ENCODE results near the gene FLNC. TPM values are rescaled to one million over a fixed set of nuclear protein-coding genes. Genes with fewer than 3 reads are reported as not detected.

Gene FLNC
- polyA plus RNA-seq, 1 donor from 2014 or later = 0.36 TPM

DNA sequence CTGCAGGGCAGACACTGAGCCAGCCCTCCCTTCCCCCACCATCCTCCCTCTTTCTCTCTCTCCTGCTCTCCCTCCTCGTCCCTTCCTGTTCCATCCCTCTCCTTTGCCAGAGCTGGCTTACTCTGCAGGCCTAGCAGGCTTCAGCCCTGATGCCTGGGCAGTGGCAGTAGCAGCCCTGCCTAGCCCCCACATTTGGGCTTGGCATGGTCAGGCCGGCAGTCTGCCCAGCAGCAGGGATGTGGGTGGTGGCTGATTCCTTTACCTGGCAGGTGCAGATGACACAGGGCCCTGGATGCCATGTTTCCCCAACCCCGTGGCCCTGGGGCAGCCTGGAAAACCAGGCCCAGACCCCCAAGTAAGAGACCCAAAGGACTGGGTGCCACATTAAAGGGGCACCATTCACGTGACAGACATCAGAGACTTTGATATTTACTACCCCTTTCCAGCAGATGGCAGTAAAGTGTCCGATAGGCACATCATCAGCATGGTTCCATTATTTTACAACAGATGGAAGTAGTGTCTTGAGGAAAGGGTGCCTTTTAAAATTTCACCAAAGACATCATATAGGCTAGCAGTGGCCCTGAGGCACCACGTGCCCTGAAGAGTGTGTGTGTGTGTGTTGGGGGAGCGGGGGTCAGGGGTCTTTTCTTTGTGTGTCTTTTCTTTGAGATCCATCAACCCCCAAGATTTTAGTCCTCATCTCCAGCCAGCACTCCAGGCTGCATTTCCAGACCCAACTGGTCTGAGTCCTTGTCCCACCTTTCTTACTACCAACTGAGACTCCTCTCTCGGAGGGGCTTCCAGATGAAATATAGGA is 74.4 kb downstream of the FLNC start:
- no peak overlapping the region for H3K27ac ChIP-seq (ENCODE audit: low read length)
- TF ChIP-seq, protein P1, sequence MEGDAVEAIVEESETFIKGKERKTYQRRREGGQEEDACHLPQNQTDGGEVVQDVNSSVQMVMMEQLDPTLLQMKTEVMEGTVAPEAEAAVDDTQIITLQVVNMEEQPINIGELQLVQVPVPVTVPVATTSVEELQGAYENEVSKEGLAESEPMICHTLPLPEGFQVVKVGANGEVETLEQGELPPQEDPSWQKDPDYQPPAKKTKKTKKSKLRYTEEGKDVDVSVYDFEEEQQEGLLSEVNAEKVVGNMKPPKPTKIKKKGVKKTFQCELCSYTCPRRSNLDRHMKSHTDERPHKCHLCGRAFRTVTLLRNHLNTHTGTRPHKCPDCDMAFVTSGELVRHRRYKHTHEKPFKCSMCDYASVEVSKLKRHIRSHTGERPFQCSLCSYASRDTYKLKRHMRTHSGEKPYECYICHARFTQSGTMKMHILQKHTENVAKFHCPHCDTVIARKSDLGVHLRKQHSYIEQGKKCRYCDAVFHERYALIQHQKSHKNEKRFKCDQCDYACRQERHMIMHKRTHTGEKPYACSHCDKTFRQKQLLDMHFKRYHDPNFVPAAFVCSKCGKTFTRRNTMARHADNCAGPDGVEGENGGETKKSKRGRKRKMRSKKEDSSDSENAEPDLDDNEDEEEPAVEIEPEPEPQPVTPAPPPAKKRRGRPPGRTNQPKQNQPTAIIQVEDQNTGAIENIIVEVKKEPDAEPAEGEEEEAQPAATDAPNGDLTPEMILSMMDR (IDR thresholded peaks at IDR 0.05; ENCODE audit: poor library complexity, severe bottlenecking) = no peak
- TF ChIP-seq MXI1 (conservative IDR thresholded peaks at IDR 0.05; ENCODE audit: poor library complexity, severe bottlenecking) (no peak), POLR2AphosphoS5 (IDR thresholded peaks at IDR 0.05) (no peak), RAD21 (conservative IDR thresholded peaks at IDR 0.05) (no peak), EZH2 (IDR thresholded peaks at IDR 0.05; ENCODE audit: borderline replicate concordance, insufficient read depth, low read length, poor library complexity, severe bottlenecking) (no peak), EP300 (conservative IDR thresholded peaks at IDR 0.05; ENCODE audit: poor library complexity, severe bottlenecking) (no peak), SMC3 (conservative IDR thresholded peaks at IDR 0.05; ENCODE audit: poor library complexity) (no peak), TAF1 (IDR thresholded peaks at IDR 0.05; ENCODE audit: low read depth) (no peak)
- TF ChIP-seq, protein P2, sequence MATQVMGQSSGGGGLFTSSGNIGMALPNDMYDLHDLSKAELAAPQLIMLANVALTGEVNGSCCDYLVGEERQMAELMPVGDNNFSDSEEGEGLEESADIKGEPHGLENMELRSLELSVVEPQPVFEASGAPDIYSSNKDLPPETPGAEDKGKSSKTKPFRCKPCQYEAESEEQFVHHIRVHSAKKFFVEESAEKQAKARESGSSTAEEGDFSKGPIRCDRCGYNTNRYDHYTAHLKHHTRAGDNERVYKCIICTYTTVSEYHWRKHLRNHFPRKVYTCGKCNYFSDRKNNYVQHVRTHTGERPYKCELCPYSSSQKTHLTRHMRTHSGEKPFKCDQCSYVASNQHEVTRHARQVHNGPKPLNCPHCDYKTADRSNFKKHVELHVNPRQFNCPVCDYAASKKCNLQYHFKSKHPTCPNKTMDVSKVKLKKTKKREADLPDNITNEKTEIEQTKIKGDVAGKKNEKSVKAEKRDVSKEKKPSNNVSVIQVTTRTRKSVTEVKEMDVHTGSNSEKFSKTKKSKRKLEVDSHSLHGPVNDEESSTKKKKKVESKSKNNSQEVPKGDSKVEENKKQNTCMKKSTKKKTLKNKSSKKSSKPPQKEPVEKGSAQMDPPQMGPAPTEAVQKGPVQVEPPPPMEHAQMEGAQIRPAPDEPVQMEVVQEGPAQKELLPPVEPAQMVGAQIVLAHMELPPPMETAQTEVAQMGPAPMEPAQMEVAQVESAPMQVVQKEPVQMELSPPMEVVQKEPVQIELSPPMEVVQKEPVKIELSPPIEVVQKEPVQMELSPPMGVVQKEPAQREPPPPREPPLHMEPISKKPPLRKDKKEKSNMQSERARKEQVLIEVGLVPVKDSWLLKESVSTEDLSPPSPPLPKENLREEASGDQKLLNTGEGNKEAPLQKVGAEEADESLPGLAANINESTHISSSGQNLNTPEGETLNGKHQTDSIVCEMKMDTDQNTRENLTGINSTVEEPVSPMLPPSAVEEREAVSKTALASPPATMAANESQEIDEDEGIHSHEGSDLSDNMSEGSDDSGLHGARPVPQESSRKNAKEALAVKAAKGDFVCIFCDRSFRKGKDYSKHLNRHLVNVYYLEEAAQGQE (IDR thresholded peaks at IDR 0.05; ENCODE audit: borderline replicate concordance) = no peak
- H3K79me2 ChIP-seq (replicated peaks; ENCODE audit: insufficient read depth, low read length) = no peaks in the 10 kb centered on the region
- no peak overlapping the region for H3K4me2 ChIP-seq (ENCODE audit: low read length)
- H3K9me3 ChIP-seq (ENCODE audit: low read length) = no peaks in the 10 kb centered on the region
- no peak overlapping the region for H2AFZ ChIP-seq (ENCODE audit: low read depth, low read length)
- peaks cover 3% of the 10 kb centered on the region for H3K27me3 ChIP-seq (ENCODE audit: insufficient read depth, low read depth, low read length)
- H4K20me1 ChIP-seq (ENCODE audit: insufficient read depth) = no peaks in the 10 kb centered on the region
- no peaks in the 10 kb centered on the region for H3K36me3 ChIP-seq (ENCODE audit: insufficient read depth, low read length)
- H3K9me2 ChIP-seq (ENCODE audit: insufficient read depth, low read length) = no peaks in the 10 kb centered on the region
- H3K9ac ChIP-seq (ENCODE audit: low read length) = no peak overlapping the region
- no peaks in the 10 kb centered on the region for H3F3A ChIP-seq (ENCODE audit: insufficient read depth, low read length, poor library complexity, severe bottlenecking)
- H3K4me3 ChIP-seq (ENCODE audit: low read length) = no peak overlapping the region

DNA sequence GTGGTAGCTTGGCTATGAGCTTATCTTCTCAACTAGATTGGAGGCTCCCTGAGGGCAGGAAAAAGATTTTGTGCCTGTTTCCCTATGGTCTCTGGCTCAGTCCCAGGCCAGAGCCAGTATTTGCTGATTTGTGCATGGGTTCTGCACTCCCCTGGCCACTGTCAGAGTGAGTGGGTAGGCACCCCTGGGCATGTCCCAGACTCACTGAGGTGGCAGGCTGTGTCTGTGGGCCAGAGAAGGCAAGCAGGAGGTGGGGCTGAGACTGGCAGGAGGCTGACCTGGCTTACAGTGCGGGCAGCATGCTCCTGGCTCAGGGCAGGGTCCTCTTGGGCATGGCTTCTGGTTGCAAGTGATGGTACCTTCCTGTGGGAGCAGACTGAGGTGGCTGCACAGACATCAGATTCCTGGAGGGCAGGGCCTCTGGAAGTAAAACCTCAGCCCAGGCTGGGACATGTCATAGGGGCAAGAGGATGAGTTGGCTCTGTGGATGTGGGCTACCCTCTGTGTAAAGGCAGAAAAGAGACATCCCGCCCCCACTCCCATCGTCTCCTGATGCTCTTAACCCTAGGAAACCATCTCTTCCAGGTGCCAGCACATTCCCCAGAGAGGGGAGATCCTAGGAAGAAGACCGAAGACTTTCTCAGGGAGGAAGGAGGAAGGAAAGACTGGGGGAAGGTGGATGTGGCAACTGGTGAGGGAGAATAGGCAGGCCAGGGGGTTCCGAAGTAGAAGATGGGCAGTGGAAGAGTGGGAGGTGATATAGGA is 76.0 kb downstream of the FLNC start:
- H3K27ac ChIP-seq (ENCODE audit: low read length) = no peak overlapping the region
- H2AFZ ChIP-seq (ENCODE audit: low read depth, low read length) = no peak overlapping the region
- no peak overlapping the region for H3K4me3 ChIP-seq (ENCODE audit: low read length)
- H3K79me2 ChIP-seq (replicated peaks; ENCODE audit: insufficient read depth, low read length) = no peaks in the 10 kb centered on the region
- H3K9me2 ChIP-seq (ENCODE audit: insufficient read depth, low read length) = no peaks in the 10 kb centered on the region
- H3K4me2 ChIP-seq (ENCODE audit: low read length) = no peak overlapping the region
- no peaks in the 10 kb centered on the region for H3F3A ChIP-seq (ENCODE audit: insufficient read depth, low read length, poor library complexity, severe bottlenecking)
- H3K9me3 ChIP-seq (ENCODE audit: low read length) = no peaks in the 10 kb centered on the region
- H3K27me3 ChIP-seq (ENCODE audit: insufficient read depth, low read depth, low read length) = peaks cover 18% of the 10 kb centered on the region
- no peak overlapping the region for H3K9ac ChIP-seq (ENCODE audit: low read length)
- TF ChIP-seq, protein P2 (IDR thresholded peaks at IDR 0.05; ENCODE audit: borderline replicate concordance) = no peak
- TF ChIP-seq EZH2 (IDR thresholded peaks at IDR 0.05; ENCODE audit: borderline replicate concordance, insufficient read depth, low read length, poor library complexity, severe bottlenecking) (no peak), RAD21 (conservative IDR thresholded peaks at IDR 0.05) (no peak), POLR2AphosphoS5 (IDR thresholded peaks at IDR 0.05) (no peak), TAF1 (IDR thresholded peaks at IDR 0.05; ENCODE audit: low read depth) (no peak), MXI1 (conservative IDR thresholded peaks at IDR 0.05; ENCODE audit: poor library complexity, severe bottlenecking) (no peak), SMC3 (conservative IDR thresholded peaks at IDR 0.05; ENCODE audit: poor library complexity) (no peak), EP300 (conservative IDR thresholded peaks at IDR 0.05; ENCODE audit: poor library complexity, severe bottlenecking) (no peak)
- TF ChIP-seq, protein P1 (IDR thresholded peaks at IDR 0.05; ENCODE audit: poor library complexity, severe bottlenecking) = no peak
- no peaks in the 10 kb centered on the region for H4K20me1 ChIP-seq (ENCODE audit: insufficient read depth)
- no peaks in the 10 kb centered on the region for H3K36me3 ChIP-seq (ENCODE audit: insufficient read depth, low read length)
